Gastrocnemius medialis (tissue), 4 donors: ENCODE data around the gene CTU2.

Source experiments
- POLR2A ChIP-seq, 2 donors: fragments of 450-650 bp; IDR thresholded peaks; one replicate each; pipeline ENCODE4 v1.6.1; 2017; ENCODE audit warnings: antibody characterized with exemption in 2 of 2, mild to moderate bottlenecking in 2 of 2, moderate library complexity in 2 of 2
- TF ChIP-seq, protein P1 (sequence below), 5 experiments: fragments of 450-650 bp in 3 of 5; fragments of 200-600 bp in 2 of 5; sonication (generic) in 2 of 5; IDR thresholded peaks in 4 of 5; conservative IDR thresholded peaks in 1 of 5; 1 replicate in 4 of 5; 2 replicates in 1 of 5; pipeline ENCODE4 v1.5.1; 2016 to 2019; ENCODE audit warnings: antibody characterized with exemption in 5 of 5, mild to moderate bottlenecking in 3 of 5, moderate library complexity in 3 of 5

- TF ChIP-seq, protein P1, sequence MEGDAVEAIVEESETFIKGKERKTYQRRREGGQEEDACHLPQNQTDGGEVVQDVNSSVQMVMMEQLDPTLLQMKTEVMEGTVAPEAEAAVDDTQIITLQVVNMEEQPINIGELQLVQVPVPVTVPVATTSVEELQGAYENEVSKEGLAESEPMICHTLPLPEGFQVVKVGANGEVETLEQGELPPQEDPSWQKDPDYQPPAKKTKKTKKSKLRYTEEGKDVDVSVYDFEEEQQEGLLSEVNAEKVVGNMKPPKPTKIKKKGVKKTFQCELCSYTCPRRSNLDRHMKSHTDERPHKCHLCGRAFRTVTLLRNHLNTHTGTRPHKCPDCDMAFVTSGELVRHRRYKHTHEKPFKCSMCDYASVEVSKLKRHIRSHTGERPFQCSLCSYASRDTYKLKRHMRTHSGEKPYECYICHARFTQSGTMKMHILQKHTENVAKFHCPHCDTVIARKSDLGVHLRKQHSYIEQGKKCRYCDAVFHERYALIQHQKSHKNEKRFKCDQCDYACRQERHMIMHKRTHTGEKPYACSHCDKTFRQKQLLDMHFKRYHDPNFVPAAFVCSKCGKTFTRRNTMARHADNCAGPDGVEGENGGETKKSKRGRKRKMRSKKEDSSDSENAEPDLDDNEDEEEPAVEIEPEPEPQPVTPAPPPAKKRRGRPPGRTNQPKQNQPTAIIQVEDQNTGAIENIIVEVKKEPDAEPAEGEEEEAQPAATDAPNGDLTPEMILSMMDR (IDR thresholded peaks at IDR 0.05 in 4 of 5, conservative IDR thresholded peaks at IDR 0.05 in 1 of 5): no peak
- no peak for TF ChIP-seq POLR2A (IDR thresholded peaks at IDR 0.05)
Measured at GRCh38 chr16:88700322-88700635, 6.0 kb upstream of the CTU2 start.
